Heart right ventricle (tissue), 16 donors: ENCODE data around the gene MYO18B. TPM values are rescaled to one million over a fixed set of nuclear protein-coding genes. Genes with fewer than 3 reads are reported as not detected.

ENCODE experiments used
- ATAC-seq, 8 donors: fragments of 200-7000 bp; cut with Tn5 transposase; one replicate each; pipeline ENCODE4 v1.9.1; 2020; ENCODE audit warnings: mild to moderate bottlenecking in 8 of 8, moderate library complexity in 8 of 8, moderate number of reproducible peaks in 1 of 8
- DNase-seq, 2 donors: peaks; one replicate each; pipeline ENCODE4 v3.0.0-alpha.2; 2020
- H3K27ac ChIP-seq, 10 donors: fragments of 200-600 bp; sonication (generic) in 2 of 10; one replicate each; pipeline versions ENCODE4 v1.5.0 to v1.8.0; 2020 to 2022; ENCODE audit warnings: mild to moderate bottlenecking in 3 of 10
- H3K27me3 ChIP-seq, 7 donors: fragments of 200-600 bp; one replicate each; pipeline ENCODE4 v1.8.0; 2021 to 2022; ENCODE audit warnings: mild to moderate bottlenecking in 2 of 7
- H3K36me3 ChIP-seq, 9 donors: fragments of 200-600 bp; sonication (generic) in 1 of 9; one replicate each; pipeline versions ENCODE4 v1.5.0 to v1.8.0; 2020 to 2022; ENCODE audit warnings: mild to moderate bottlenecking in 2 of 9
- H3K4me1 ChIP-seq, 9 donors: fragments of 200-600 bp; sonication (generic) in 1 of 9; one replicate each; pipeline versions ENCODE4 v1.5.0 to v1.8.0; 2020 to 2022; ENCODE audit warnings: mild to moderate bottlenecking in 4 of 9
- H3K4me3 ChIP-seq, 10 donors: fragments of 200-600 bp; sonication (generic) in 2 of 10; one replicate each; pipeline versions ENCODE4 v1.5.0 to v1.8.0; 2020 to 2022; ENCODE audit warnings: mild to moderate bottlenecking in 7 of 10, moderate library complexity in 2 of 10
- H3K9me3 ChIP-seq, 11 donors: fragments of 200-600 bp in 10 of 11; sonication (generic) in 2 of 11; one replicate each; pipeline versions ENCODE4 v1.5.0 to v1.8.0; 2013 to 2022; ENCODE audit warnings: mild to moderate bottlenecking in 2 of 11, control low read depth in 1 of 11, moderate library complexity in 1 of 11
- CTCF ChIP-seq, 9 donors: fragments of 200-600 bp; sonication (generic) in 2 of 9; IDR thresholded peaks; one replicate each; pipeline versions ENCODE4 v1.5.0 to v1.8.0; 2021 to 2022; ENCODE audit warnings: antibody characterized with exemption in 9 of 9, mild to moderate bottlenecking in 5 of 9, moderate library complexity in 1 of 9
- WGBS, 2 donors: extraction: QIAGEN DNeasy Blood & Tissue Kit; methylation state at CpG; one replicate each; pipeline ENCODE4 v1.1.7; 2013; ENCODE audit warnings: inconsistent platforms in 1 of 2; 5-methylcytosine and 5-hydroxymethylcytosine counted together
- intact Hi-C, 10 donors: fragments of 100-400 bp; cut with DNase I; formaldehyde crosslinking; loops; one replicate each; pipeline versions ENCODE4 v1.11.1 to v1.14.2; 2022
- polyA plus RNA-seq, 2 donors: library from polyadenylated mRNA; stranded (reverse); fragments of 200-250 nt; gene quantifications; one replicate each; pipeline ENCODE4 v1.2.3, GENCODE V29; 2013
- total RNA-seq, 10 donors: library from RNA; stranded (reverse); fragmentation: NEBNext Ultra II Directional in 3 of 10; extraction: Animal tissue kit (Norgen Biotek cat#: 25700) in 3 of 10; gene quantifications; one replicate each; pipeline versions ENCODE4 v1.2.1 to v1.2.4, GENCODE V29; 2021 to 2023
- donor health status: Arrhythmogenic right ventricular cardiomyopathy.
- donor health status: ischemic (EF 13 %, LVEDD 7.1; RV severe dilation, severe dysfunction).
- donor health status: healthy with polysubstance abuse.
- donor health status: DM: no; HTN: yes; CAD: no.
- donor health status: DM: no; HTN: no; CAD: no.
- donor health status: ischemic (EF 25% LVEDD 6.9; RV normal size, moderate dysfunction).
- donor health status: ischemic (EF 25% LVEDD 5.7; RV mildly dilated, moderate dysfunction).
- donor health status: healthy.
- donor health status: DM: yes; HTN: yes; CAD: no.
- donor health status: Ischemic cardiomyopathy.
- donor health status: ischemic (EF 35%, LVEDD 5.7; RV mildly dilated, moderate dysfunction).
- donor health status: nonischemic (EF 11% LVEDD 7.7; RV severe dilation, severe dysfunction).
- donor health status: DM: yes; HTN: yes; CAD: no.
- donor health status: PGD.
- donor health status: ischemic (EF 29% LVEDD 5.4; RV normal size, mild dysfunction).
- donor health status: nonischemic (EF 23%, LVEDD 6.1; RV moderate dilation, normal function).

MYO18B gene
- total and polyA plus RNA-seq, 12 donors, result 111 to 407 (median 210) TPM

- Histone ChIP-seq H3K27me3 (no peaks in the 10 kb centered on the region), H3K36me3 (peaks cover 0 to 67% (median 0%) of the 10 kb centered on the region in 9 donors), H3K4me1 (peaks cover 0 to 10% (median 8%) of the 10 kb centered on the region in 9 donors), H3K9me3 (no peaks in the 10 kb centered on the region), H3K27ac (no peak overlapping the region), H3K4me3 (no peak overlapping the region)
- ATAC-seq (no peak), DNase-seq (no peak)
- 92 to 95% methylated on average over 4 of the region's 4 CpGs for WGBS, 2 donors
- TF ChIP-seq CTCF (IDR thresholded peaks at IDR 0.05), result no peak
- intact Hi-C loops, result loop anchor here in 3 of 10 donors (5.0 to 10.0 kb wide), 4 partner anchors 126 to 226 kb away; partner anchors contain the start of gene GRK3 (in 1 of the 3)
These were observed 48.8 kb upstream of the MYO18B start for GRCh38 chr22:25693268-25693565.

GRCh38 chr22:25694196-25694907, 47.6 kb upstream of the MYO18B start:
- TF ChIP-seq CTCF (IDR thresholded peaks at IDR 0.05), result no peak
- DNase-seq (no peak), ATAC-seq (peak in 2 of 8 donors; percentile 46 to 58)
- intact Hi-C loops, result loop anchor here in 3 of 10 donors (5.0 to 10.0 kb wide), 4 partner anchors 127 to 227 kb away; partner anchors contain the start of gene GRK3 (in 1 of the 3)
- peaks cover 0 to 10% (median 8%) of the 10 kb centered on the region in 9 donors for H3K4me1 ChIP-seq
- no peak overlapping the region for H3K4me3 ChIP-seq
- no peaks in the 10 kb centered on the region for H3K9me3 ChIP-seq
- WGBS, 2 donors, result 86 to 88% methylated on average over 16 of the region's 16 CpGs
- no peaks in the 10 kb centered on the region for H3K27me3 ChIP-seq
- H3K27ac ChIP-seq, result no peak overlapping the region
- H3K36me3 ChIP-seq, result peaks cover 0 to 57% (median 0%) of the 10 kb centered on the region in 9 donors

GRCh38 chr22:25695146-25695545, 46.8 kb upstream of the MYO18B start:
- WGBS, 2 donors, result 85 to 90% methylated on average over 5 of the region's 5 CpGs
- Histone ChIP-seq H3K9me3 (no peaks in the 10 kb centered on the region), H3K4me1 (peaks cover 0 to 11% (median 8%) of the 10 kb centered on the region in 9 donors), H3K4me3 (no peak overlapping the region), H3K36me3 (peaks cover 0 to 49% (median 0%) of the 10 kb centered on the region in 9 donors), H3K27me3 (no peaks in the 10 kb centered on the region), H3K27ac (no peak overlapping the region)
- TF ChIP-seq CTCF (IDR thresholded peaks at IDR 0.05), result no peak
- no peak for DNase-seq
- no peak for ATAC-seq
- intact Hi-C loops, result loop anchor here in 3 of 10 donors (10.0 kb wide), 2 partner anchors 130 to 150 kb away; partner anchors contain the start of gene GRK3 (in 1 of the 3)

- peaks cover 0 to 35% (median 0%) of the 10 kb centered on the region in 9 donors for H3K36me3 ChIP-seq
- no peak for DNase-seq
- 61 to 66% methylated on average over 2 of the region's 2 CpGs for WGBS, 2 donors
- H3K27ac ChIP-seq, result no peak overlapping the region
- no peaks in the 10 kb centered on the region for H3K27me3 ChIP-seq
- H3K4me1 ChIP-seq, result peaks cover 0 to 27% (median 23%) of the 10 kb centered on the region in 9 donors
- ATAC-seq, result no peak
- intact Hi-C loops, result loop anchor here in 3 of 10 donors (10.0 kb wide), 2 partner anchors 132 to 152 kb away; partner anchors contain the start of gene GRK3 (in 1 of the 3)
- H3K4me3 ChIP-seq, result no peak overlapping the region
- no peaks in the 10 kb centered on the region for H3K9me3 ChIP-seq
- TF ChIP-seq CTCF (IDR thresholded peaks at IDR 0.05), result no peak
These were observed 45.2 kb upstream of the MYO18B start for GRCh38 chr22:25696763-25697162.
